Gastroesophageal sphincter (tissue), 3 donors: ENCODE results near the gene KRTAP10-2.

Source experiments
- CTCF ChIP-seq, 4 experiments: fragments of 200-600 bp in 2 of 4; fragments of 450-650 bp in 2 of 4; sonication (generic) in 1 of 4; IDR thresholded peaks; one replicate each; pipeline ENCODE4 v1.5.1; 2017 to 2019; ENCODE audit warnings: antibody characterized with exemption in 4 of 4, mild to moderate bottlenecking in 2 of 4, moderate library complexity in 2 of 4
- POLR2A ChIP-seq, 2 donors: fragments of 450-650 bp; IDR thresholded peaks; one replicate each; pipeline ENCODE4 v1.6.1; 2017; ENCODE audit warnings: antibody characterized with exemption in 2 of 2, mild to moderate bottlenecking in 2 of 2, moderate library complexity in 1 of 2
- POLR2AphosphoS5 ChIP-seq: sonication (generic); formaldehyde crosslinking; IDR thresholded peaks from one replicate; pipeline ENCODE4 v1.6.1; 2017; ENCODE audit warnings: antibody characterized with exemption

GRCh38 chr21:44564886-44565598 lies 13.7 kb upstream of the KRTAP10-2 start:
- TF ChIP-seq CTCF (IDR thresholded peaks at IDR 0.05) (no peak), POLR2A (IDR thresholded peaks at IDR 0.05) (no peak), POLR2AphosphoS5 (no peak)
